Natural killer cell (primary cell): ENCODE measurements around the gene MAN2A2. TPM values are rescaled to one million over a fixed set of nuclear protein-coding genes. Genes with fewer than 3 reads are reported as not detected.
A peak's percentile ranks its signal among the peaks of the same experiment; 100 is the strongest.

Source experiments
- ATAC-seq, 3 donors: fragments of 150-1000 bp in 2 of 3; fragments of 200-7000 bp in 1 of 3; cut with Tn5 transposase; 1 replicate in 1 of 3; 2 replicates in 2 of 3; pipeline ENCODE4 v1.10.0; 2021; ENCODE audit warnings: mild to moderate bottlenecking in 2 of 3, moderate library complexity in 2 of 3
- DNase-seq, 2 donors: peaks; one replicate each; pipeline versions ENCODE4 v3.0.0 to v3.0.0-alpha.2; 2013 to 2021; ENCODE audit warnings: mixed read lengths in 1 of 2
- H3K27ac ChIP-seq: one replicate; pipeline ENCODE4 v1.5.1; 2013; ENCODE audit warnings: mild to moderate bottlenecking, low read length
- H3K27me3 ChIP-seq: one replicate; pipeline ENCODE4 v1.6.1; 2013; ENCODE audit warnings: low read length; ENCODE audit not compliant: control insufficient read depth, insufficient read depth
- H3K36me3 ChIP-seq: one replicate; pipeline ENCODE4 v1.6.1; 2013; ENCODE audit warnings: low read length; ENCODE audit not compliant: control insufficient read depth, insufficient read depth
- H3K4me1 ChIP-seq: one replicate; pipeline ENCODE4 v1.6.1; 2013; ENCODE audit warnings: low read length; ENCODE audit not compliant: control insufficient read depth, insufficient read depth
- H3K4me3 ChIP-seq: one replicate; pipeline ENCODE4 v1.5.1; 2013; ENCODE audit warnings: low read length
- H3K9me3 ChIP-seq: one replicate; pipeline ENCODE4 v1.6.1; 2013; ENCODE audit warnings: low read length; ENCODE audit not compliant: control insufficient read depth, insufficient read depth
- H3K27ac Mint-ChIP-seq, 2 donors: one replicate each; pipeline ENCODE4 v1.8.0; 2022; ENCODE audit warnings: mild to moderate bottlenecking in 2 of 2, mixed read lengths in 2 of 2, moderate library complexity in 1 of 2
- H3K27me3 Mint-ChIP-seq, 2 donors: one replicate each; pipeline ENCODE4 v1.8.0; 2022; ENCODE audit warnings: low read depth in 2 of 2, mixed read lengths in 2 of 2
- H3K36me3 Mint-ChIP-seq: one replicate; pipeline ENCODE4 v1.8.0; 2022; ENCODE audit warnings: mixed read lengths
- H3K4me1 Mint-ChIP-seq, 2 donors: one replicate each; pipeline ENCODE4 v1.8.0; 2022; ENCODE audit warnings: mixed read lengths in 2 of 2
- H3K4me3 Mint-ChIP-seq: one replicate; pipeline ENCODE4 v1.8.0; 2022; ENCODE audit warnings: mild to moderate bottlenecking, moderate library complexity, mixed read lengths
- H3K9me3 Mint-ChIP-seq, 2 donors: one replicate each; pipeline ENCODE4 v1.8.0; 2022; ENCODE audit warnings: mixed read lengths in 2 of 2
- CTCF ChIP-seq: fragments of 200-600 bp; IDR thresholded peaks from one replicate; pipeline ENCODE4 v1.8.0; 2022; ENCODE audit warnings: antibody characterized with exemption
- WGBS: methylation state at CpG from one replicate; pipeline ENCODE4 v1.1.7; 2013; ENCODE audit warnings: missing lambda C conversion rate; ENCODE audit not compliant: insufficient coverage; 5-methylcytosine and 5-hydroxymethylcytosine counted together
- intact Hi-C: fragments of 100-400 bp; cut with micrococcal nuclease; formaldehyde crosslinking; loops from one replicate; pipeline ENCODE4 v1.14.2; 2022
- total RNA-seq, 4 donors: library from RNA; stranded (reverse); fragments of 120-200 nt in 1 of 4; gene quantifications; one replicate each; pipeline versions ENCODE4 v1.2.3 to v1.2.4, GENCODE V29; 2013 to 2022

The MAN2A2 gene
- total RNA-seq, 3 donors from 2014 or later (not counting 1 experiment from before 2014, with no cell fraction given): 158 to 200 (median 177) TPM

GRCh38 chr15:90886291-90886614 lies 16.8 kb upstream of the MAN2A2 start:
- DNase-seq (no peak), ATAC-seq (no peak)
- H3K9me3 ChIP-seq: no peaks in the 10 kb centered on the region
- 82% methylated on average over 3 of the region's 5 CpGs for WGBS
- H3K4me1 ChIP-seq: peaks cover 63% of the 10 kb centered on the region
- no peak overlapping the region for H3K27ac ChIP-seq
- H3K9me3 Mint-ChIP-seq: no peaks in the 10 kb centered on the region
- peak overlapping the region; percentile 90 for H3K4me3 Mint-ChIP-seq
- H3K4me1 Mint-ChIP-seq: peaks cover 17 to 40% of the 10 kb centered on the region in 2 donors
- TF ChIP-seq CTCF: peak; percentile 58
- H3K36me3 Mint-ChIP-seq: no peaks in the 10 kb centered on the region
- no peak overlapping the region for H3K4me3 ChIP-seq
- H3K36me3 ChIP-seq: peaks cover 40% of the 10 kb centered on the region
- H3K27me3 ChIP-seq: no peaks in the 10 kb centered on the region
- peak overlapping the region; percentile 85 to 86 for H3K27ac Mint-ChIP-seq
- intact Hi-C loops: loop anchor here (1.0 to 5.0 kb wide), 2 partner anchors 69 to 169 kb away; partner anchors contain the start of gene BLM
- no peaks in the 10 kb centered on the region for H3K27me3 Mint-ChIP-seq

- H3K4me3 ChIP-seq: no peak overlapping the region
- ATAC-seq (no peak), DNase-seq (no peak)
- Mint-ChIP-seq H3K9me3 (no peaks in the 10 kb centered on the region), H3K4me1 (peaks cover 17 to 40% of the 10 kb centered on the region in 2 donors), H3K27me3 (no peaks in the 10 kb centered on the region), H3K4me3 (no peak overlapping the region), H3K27ac (no peak overlapping the region), H3K36me3 (no peaks in the 10 kb centered on the region)
- H3K9me3 ChIP-seq: no peaks in the 10 kb centered on the region
- peaks cover 63% of the 10 kb centered on the region for H3K4me1 ChIP-seq
- WGBS: 92% methylated on average over 13 of the region's 13 CpGs
- H3K27me3 ChIP-seq: no peaks in the 10 kb centered on the region
- no peak for TF ChIP-seq CTCF
- H3K27ac ChIP-seq: no peak overlapping the region
- peaks cover 41% of the 10 kb centered on the region for H3K36me3 ChIP-seq
- intact Hi-C loops: loop anchor here (5.0 kb wide), 1 partner anchor 70 kb away; no protein-coding TSS in a partner anchor
Observed at GRCh38 chr15:90887037-90887481, 16.0 kb upstream of the MAN2A2 start.

GRCh38 chr15:90889313-90889730 lies 13.8 kb upstream of the MAN2A2 start:
- ATAC-seq (peak; percentile 30 to 58 (median 54)), DNase-seq (peak in 1 of 2 donors; percentile 62)
- peaks cover 60% of the 10 kb centered on the region for H3K36me3 ChIP-seq
- H3K27ac ChIP-seq: no peak overlapping the region
- intact Hi-C loops: loop anchor here (5.0 kb wide), 1 partner anchor 72 kb away; no protein-coding TSS in a partner anchor
- no peak for TF ChIP-seq CTCF
- 36% methylated on average over 18 of the region's 18 CpGs for WGBS
- no peaks in the 10 kb centered on the region for H3K36me3 Mint-ChIP-seq
- no peaks in the 10 kb centered on the region for H3K9me3 Mint-ChIP-seq
- H3K9me3 ChIP-seq: no peaks in the 10 kb centered on the region
- H3K4me1 Mint-ChIP-seq: peaks cover 17 to 34% of the 10 kb centered on the region in 2 donors
- H3K4me3 Mint-ChIP-seq: no peak overlapping the region
- no peaks in the 10 kb centered on the region for H3K27me3 ChIP-seq
- H3K27me3 Mint-ChIP-seq: no peaks in the 10 kb centered on the region
- H3K4me1 ChIP-seq: peaks cover 43% of the 10 kb centered on the region
- H3K4me3 ChIP-seq: no peak overlapping the region
- no peak overlapping the region for H3K27ac Mint-ChIP-seq
